Measurements from ENCODE around the gene RBP5. TPM values are rescaled to one million over a fixed set of nuclear protein-coding genes. Genes with fewer than 3 reads are reported as not detected.

Gene RBP5
- total and polyA plus RNA-seq, 8 donors, result 3.3 to 5.3 (median 5.0) TPM; not detected in 5

- WGBS, 5 donors, result 84 to 94% (median 86%) methylated on average over 5 of the region's 5 CpGs
- no peak overlapping the region for H3K27ac ChIP-seq
- DNase-seq, result no peak
- TF ChIP-seq EP300 (IDR thresholded peaks at IDR 0.05), result no peak
- TF ChIP-seq CTCF (IDR thresholded peaks at IDR 0.05), result no peak
- TF ChIP-seq POLR2AphosphoS5 (IDR thresholded peaks at IDR 0.05), result no peak
- TF ChIP-seq POLR2A (IDR thresholded peaks at IDR 0.05), result no peak
- intact Hi-C loops (cut with DNase I; ENCODE audit: low total_unique reads), result no loop called here
- peaks cover 0 to 13% (median 4%) of the 10 kb centered on the region in 4 donors for H3K4me1 ChIP-seq
- H3K9me3 ChIP-seq, result no peaks in the 10 kb centered on the region
- H3K4me3 ChIP-seq, result no peak overlapping the region
- H3K36me3 ChIP-seq, result peaks cover under 1 to 35% (median 33%) of the 10 kb centered on the region in 4 donors
- H3K27me3 ChIP-seq, result no peaks in the 10 kb centered on the region
Observed at GRCh38 chr12:7120166-7120565, 8.5 kb downstream of the RBP5 start.

DNA sequence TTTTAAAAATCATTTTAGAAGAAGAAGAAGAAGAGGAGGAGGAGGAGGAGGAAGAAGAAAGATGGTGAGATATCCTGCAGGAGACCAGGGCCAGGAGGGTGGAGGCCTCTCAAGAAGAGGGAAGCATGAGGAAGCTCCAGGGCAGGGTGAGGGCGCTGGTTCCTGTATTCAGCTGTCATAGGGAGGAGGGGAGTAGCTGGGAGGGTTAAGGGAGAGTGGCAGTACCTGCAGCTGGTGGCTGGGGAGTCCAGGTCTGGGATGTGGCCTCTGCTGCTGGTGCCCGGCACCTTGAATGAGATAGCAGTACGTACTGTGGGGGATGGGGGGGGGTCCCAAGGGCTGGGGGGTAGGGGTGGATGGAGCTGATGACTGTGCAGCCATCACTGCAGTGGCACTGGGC, 9.8 kb downstream of the RBP5 start:
- peaks cover 3 to 47% (median 37%) of the 10 kb centered on the region in 4 donors for H3K36me3 ChIP-seq
- no peaks in the 10 kb centered on the region for H3K9me3 ChIP-seq
- no peak for DNase-seq
- 86 to 93% (median 89%) methylated on average over 3 of the region's 3 CpGs for WGBS, 5 donors
- no peaks in the 10 kb centered on the region for H3K27me3 ChIP-seq
- no peak for TF ChIP-seq CTCF (IDR thresholded peaks at IDR 0.05)
- TF ChIP-seq EP300 (IDR thresholded peaks at IDR 0.05), result no peak
- TF ChIP-seq POLR2AphosphoS5 (IDR thresholded peaks at IDR 0.05), result no peak
- no peak for TF ChIP-seq POLR2A (IDR thresholded peaks at IDR 0.05)
- peaks cover 0 to 13% (median 4%) of the 10 kb centered on the region in 4 donors for H3K4me1 ChIP-seq
- no peak overlapping the region for H3K27ac ChIP-seq
- intact Hi-C loops (cut with DNase I; ENCODE audit: low total_unique reads), result loop anchor here (10.0 kb wide), 1 partner anchor 174 kb away; the partner anchor contains the start of genes C12orf57 and RNU7-1
- H3K4me3 ChIP-seq, result no peak overlapping the region

DNA sequence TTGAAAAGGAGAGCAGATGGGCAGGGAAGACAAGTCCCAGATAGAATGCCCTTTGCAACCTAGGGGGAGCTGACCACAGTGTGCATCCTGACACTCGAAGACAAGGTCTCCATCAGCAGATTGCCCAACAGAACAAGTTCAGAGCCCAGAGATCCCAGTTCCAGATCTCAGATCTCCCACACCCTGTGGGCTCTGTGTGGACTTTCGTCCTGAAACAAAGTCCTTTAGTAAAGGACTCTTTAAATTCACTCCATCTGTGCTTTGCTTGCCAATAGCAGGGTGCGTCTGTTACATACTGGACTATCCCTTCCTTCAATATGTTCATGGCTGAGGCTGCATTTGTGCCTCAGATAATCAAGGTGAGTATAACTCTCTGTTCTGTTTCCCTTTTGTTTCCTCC, 11.0 kb downstream of the RBP5 start:
- H3K27me3 ChIP-seq, result no peaks in the 10 kb centered on the region
- no peak for TF ChIP-seq CTCF (IDR thresholded peaks at IDR 0.05)
- TF ChIP-seq EP300 (IDR thresholded peaks at IDR 0.05), result no peak
- TF ChIP-seq POLR2AphosphoS5 (IDR thresholded peaks at IDR 0.05), result no peak
- H3K4me3 ChIP-seq, result no peak overlapping the region
- WGBS, 5 donors, result 83 to 100% (median 88%) methylated on average over 2 to 3 of the region's 3 CpGs
- intact Hi-C loops (cut with DNase I; ENCODE audit: low total_unique reads), result loop anchor here (10.0 kb wide), 1 partner anchor 173 kb away; the partner anchor contains the start of genes C12orf57 and RNU7-1
- H3K27ac ChIP-seq, result no peak overlapping the region
- peaks cover 3 to 48% (median 37%) of the 10 kb centered on the region in 4 donors for H3K36me3 ChIP-seq
- no peaks in the 10 kb centered on the region for H3K9me3 ChIP-seq
- H3K4me1 ChIP-seq, result peaks cover 0 to 17% (median 7%) of the 10 kb centered on the region in 4 donors
- DNase-seq, result no peak

- TF ChIP-seq EP300 (IDR thresholded peaks at IDR 0.05) (no peak), POLR2AphosphoS5 (IDR thresholded peaks at IDR 0.05) (no peak), CTCF (IDR thresholded peaks at IDR 0.05) (no peak), POLR2A (IDR thresholded peaks at IDR 0.05) (no peak)
- 78 to 98% (median 93%) methylated on average over 9 of the region's 9 CpGs for WGBS, 5 donors
- H3K36me3 ChIP-seq, result peaks cover 3 to 48% (median 37%) of the 10 kb centered on the region in 4 donors
- no peak for DNase-seq
- peaks cover 0 to 18% (median 9%) of the 10 kb centered on the region in 4 donors for H3K4me1 ChIP-seq
- no peak overlapping the region for H3K4me3 ChIP-seq
- no peaks in the 10 kb centered on the region for H3K9me3 ChIP-seq
- no peak overlapping the region for H3K27ac ChIP-seq
- intact Hi-C loops (cut with DNase I; ENCODE audit: low total_unique reads), result loop anchor here (10.0 kb wide), 1 partner anchor 172 kb away; the partner anchor contains the start of genes C12orf57 and RNU7-1
- no peaks in the 10 kb centered on the region for H3K27me3 ChIP-seq
Observed at GRCh38 chr12:7116916-7117315, 11.8 kb downstream of the RBP5 start.

All from stomach (tissue), 9 donors.